K562 (cell line): ENCODE data around the gene ABT1. TPM values are rescaled to one million over a fixed set of nuclear protein-coding genes. Genes with fewer than 3 reads are reported as not detected.

Experiments used
- CCNT2 ChIP-seq: IDR thresholded peaks from 2 replicates; pipeline ENCODE4 v1.6.1; 2011; ENCODE audit warnings: borderline replicate concordance, low read depth, mild to moderate bottlenecking, moderate library complexity, mixed read lengths, low read length; ENCODE audit not compliant: insufficient read length; ENCODE audit errors: extremely low read depth
- DPF2 ChIP-seq: fragments of 450-650 bp; IDR thresholded peaks from 2 replicates; pipeline ENCODE4 v1.6.1; 2016
- ESRRB ChIP-seq: fragments of 250-450 bp; sonication (Bioruptor Pico); IDR thresholded peaks from 2 replicates; pipeline ENCODE4 v1.5.0; 2020; ENCODE audit warnings: mild to moderate bottlenecking, moderate library complexity, borderline replicate concordance
- FOXA3 ChIP-seq, 2 experiments: fragments of 450-650 bp in 1 of 2; sonication (generic) in 1 of 2; formaldehyde crosslinking; IDR thresholded peaks in 1 of 2; conservative IDR thresholded peaks in 1 of 2; 2 replicates each; pipeline versions ENCODE4 v1.4.0 to v1.8.0; 2020 to 2022; ENCODE audit warnings: mild to moderate bottlenecking in 2 of 2, missing genetic modification reagents in 1 of 2
- HDAC3 ChIP-seq: fragments of 450-650 bp; IDR thresholded peaks from 2 replicates; pipeline ENCODE4 v1.6.1; 2018; ENCODE audit warnings: borderline replicate concordance, mild to moderate bottlenecking, moderate library complexity; ENCODE audit not compliant: partially characterized antibody
- HNRNPL ChIP-seq: fragments of 200-400 bp; formaldehyde crosslinking; IDR thresholded peaks from 2 replicates; pipeline ENCODE4 v1.6.1; 2017; ENCODE audit warnings: low read depth, mild to moderate bottlenecking, low read length
- HOXB6 ChIP-seq: fragments of 250-450 bp; sonication (Bioruptor Pico); IDR thresholded peaks from 2 replicates; pipeline ENCODE4 v1.5.1; 2022; ENCODE audit warnings: mild to moderate bottlenecking, borderline replicate concordance
- NR1H2 ChIP-seq: sonication (generic); formaldehyde crosslinking; IDR thresholded peaks from 2 replicates; pipeline ENCODE4 v1.4.0; 2020; ENCODE audit warnings: mild to moderate bottlenecking, missing genetic modification reagents
- POLR3G ChIP-seq: IDR thresholded peaks from 2 replicates; pipeline ENCODE4 v1.6.1; 2011; ENCODE audit not compliant: insufficient read length, insufficient replicate concordance; ENCODE audit errors: extremely low read depth
- TSC22D4 ChIP-seq: fragments of 450-650 bp; IDR thresholded peaks from 2 replicates; pipeline ENCODE4 v1.6.1; 2016; ENCODE audit warnings: missing genetic modification characterization, missing biosample characterization, control low read depth
- XRCC3 ChIP-seq: fragments of 450-650 bp; IDR thresholded peaks from 2 replicates; pipeline ENCODE4 v1.6.1; 2017; ENCODE audit warnings: mild to moderate bottlenecking, moderate library complexity
- ZBTB7A ChIP-seq: IDR thresholded peaks from 2 replicates; pipeline ENCODE4 v1.6.1; 2011; ENCODE audit warnings: low read depth, mild to moderate bottlenecking, low read length, moderate library complexity, borderline replicate concordance; ENCODE audit not compliant: control insufficient read depth
- ZFP30 ChIP-seq: fragments of 250-450 bp; sonication (Bioruptor Pico); IDR thresholded peaks from 2 replicates; pipeline ENCODE4 v1.8.0; 2022; ENCODE audit warnings: moderate library complexity, mild to moderate bottlenecking, inconsistent platforms, borderline replicate concordance
- ZNF133 ChIP-seq: fragments of 250-450 bp; sonication (Bioruptor Pico); IDR thresholded peaks from 2 replicates; pipeline ENCODE4 v1.4.0; 2020; ENCODE audit warnings: mild to moderate bottlenecking
- polyA plus RNA-seq, 8 experiments: library from polyadenylated mRNA; depleted of rRNA in 4 of 8; stranded (reverse) in 5 of 8; unstranded in 3 of 8; fragments of >200 nt; fragmentation: Nextera tagmentation in 2 of 8; fragmentation: Illumina TruSeq in 1 of 8; extraction: Ambion mirVana in 2 of 8; extraction: Trizol in 1 of 8; gene quantifications; 2 replicates each; pipeline versions ENCODE4 v1.2.1 to v1.2.3, GENCODE V29; 2011 to 2014; ENCODE audit warnings: inconsistent platforms in 1 of 8, missing spikeins in 1 of 8
- total RNA-seq, 7 experiments: library from RNA; depleted of rRNA in 6 of 7; stranded (reverse); fragments of >200 nt in 6 of 7; fragmentation: Illumina TruSeq in 2 of 7; extraction: Trizol in 2 of 7; gene quantifications; 2 replicates each; pipeline versions ENCODE4 v1.2.1 to v1.2.3, GENCODE V29; 2011 to 2021; ENCODE audit warnings: low replicate concordance in 1 of 7
- TF ChIP-seq, protein P1 (sequence below): IDR thresholded peaks from 2 replicates; pipeline ENCODE4 v1.6.1; 2016; ENCODE audit warnings: missing genetic modification characterization, missing compliant biosample characterization
- TF ChIP-seq, protein P2 (sequence below): fragments of 450-650 bp; IDR thresholded peaks from 2 replicates; pipeline ENCODE4 v1.6.1; 2016; ENCODE audit warnings: low read depth
- TF ChIP-seq, protein P3 (sequence below): fragments of 450-650 bp; IDR thresholded peaks from 2 replicates; pipeline ENCODE4 v1.6.1; 2016; ENCODE audit warnings: mild to moderate bottlenecking

ABT1 gene
- total and polyA plus RNA-seq, 9 of the 15 experiments (the other 6 are each of a cell fraction or from before 2014, with no cell fraction given): 8.8 to 52.7 (median 40.7) TPM

DNA sequence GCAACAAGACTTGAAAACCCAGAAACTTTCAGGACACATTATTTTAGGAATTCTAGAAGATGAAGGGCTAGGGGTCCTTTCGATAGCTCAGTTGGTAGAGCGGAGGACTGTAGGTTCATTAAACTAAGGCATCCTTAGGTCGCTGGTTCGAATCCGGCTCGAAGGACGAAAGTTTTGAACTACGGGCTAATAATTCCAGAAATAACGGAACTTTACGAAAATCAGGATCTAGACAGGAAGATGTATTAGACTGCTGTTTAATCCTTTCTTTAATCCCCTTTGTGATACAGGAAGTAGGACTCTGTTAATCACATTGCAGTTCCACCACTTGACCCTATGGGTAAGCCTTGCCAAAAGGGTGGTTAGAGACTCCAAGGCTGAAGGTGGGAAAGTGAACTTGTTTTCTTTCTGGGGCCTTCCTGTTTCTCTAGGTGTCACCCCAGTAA is 21.2 kb upstream of the ABT1 start (continued):
- TF ChIP-seq, protein P1, sequence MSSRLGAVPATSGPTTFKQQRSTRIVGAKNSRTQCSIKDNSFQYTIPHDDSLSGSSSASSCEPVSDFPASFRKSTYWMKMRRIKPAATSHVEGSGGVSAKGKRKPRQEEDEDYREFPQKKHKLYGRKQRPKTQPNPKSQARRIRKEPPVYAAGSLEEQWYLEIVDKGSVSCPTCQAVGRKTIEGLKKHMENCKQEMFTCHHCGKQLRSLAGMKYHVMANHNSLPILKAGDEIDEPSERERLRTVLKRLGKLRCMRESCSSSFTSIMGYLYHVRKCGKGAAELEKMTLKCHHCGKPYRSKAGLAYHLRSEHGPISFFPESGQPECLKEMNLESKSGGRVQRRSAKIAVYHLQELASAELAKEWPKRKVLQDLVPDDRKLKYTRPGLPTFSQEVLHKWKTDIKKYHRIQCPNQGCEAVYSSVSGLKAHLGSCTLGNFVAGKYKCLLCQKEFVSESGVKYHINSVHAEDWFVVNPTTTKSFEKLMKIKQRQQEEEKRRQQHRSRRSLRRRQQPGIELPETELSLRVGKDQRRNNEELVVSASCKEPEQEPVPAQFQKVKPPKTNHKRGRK (tag): no peak
- TF ChIP-seq ZBTB7A (no peak), ZFP30 (no peak; the same call in 1 of the 2 replicates), HNRNPL (no peak), POLR3G (peak; percentile 29), XRCC3 (no peak), CCNT2 (no peak), ESRRB (CRISPR knock-in tag) (no peak), NR1H2 (CRISPR knock-in tag) (no peak), ZNF133 (CRISPR knock-in tag) (no peak), DPF2 (no peak), TSC22D4 (tag) (no peak), HOXB6 (CRISPR knock-in tag) (no peak), HDAC3 (no peak), FOXA3 (CRISPR knock-in tag; conservative IDR thresholded peaks at IDR 0.05 in 1 of 2, IDR thresholded peaks at IDR 0.05 in 1 of 2) (no peak)
- TF ChIP-seq, protein P2, sequence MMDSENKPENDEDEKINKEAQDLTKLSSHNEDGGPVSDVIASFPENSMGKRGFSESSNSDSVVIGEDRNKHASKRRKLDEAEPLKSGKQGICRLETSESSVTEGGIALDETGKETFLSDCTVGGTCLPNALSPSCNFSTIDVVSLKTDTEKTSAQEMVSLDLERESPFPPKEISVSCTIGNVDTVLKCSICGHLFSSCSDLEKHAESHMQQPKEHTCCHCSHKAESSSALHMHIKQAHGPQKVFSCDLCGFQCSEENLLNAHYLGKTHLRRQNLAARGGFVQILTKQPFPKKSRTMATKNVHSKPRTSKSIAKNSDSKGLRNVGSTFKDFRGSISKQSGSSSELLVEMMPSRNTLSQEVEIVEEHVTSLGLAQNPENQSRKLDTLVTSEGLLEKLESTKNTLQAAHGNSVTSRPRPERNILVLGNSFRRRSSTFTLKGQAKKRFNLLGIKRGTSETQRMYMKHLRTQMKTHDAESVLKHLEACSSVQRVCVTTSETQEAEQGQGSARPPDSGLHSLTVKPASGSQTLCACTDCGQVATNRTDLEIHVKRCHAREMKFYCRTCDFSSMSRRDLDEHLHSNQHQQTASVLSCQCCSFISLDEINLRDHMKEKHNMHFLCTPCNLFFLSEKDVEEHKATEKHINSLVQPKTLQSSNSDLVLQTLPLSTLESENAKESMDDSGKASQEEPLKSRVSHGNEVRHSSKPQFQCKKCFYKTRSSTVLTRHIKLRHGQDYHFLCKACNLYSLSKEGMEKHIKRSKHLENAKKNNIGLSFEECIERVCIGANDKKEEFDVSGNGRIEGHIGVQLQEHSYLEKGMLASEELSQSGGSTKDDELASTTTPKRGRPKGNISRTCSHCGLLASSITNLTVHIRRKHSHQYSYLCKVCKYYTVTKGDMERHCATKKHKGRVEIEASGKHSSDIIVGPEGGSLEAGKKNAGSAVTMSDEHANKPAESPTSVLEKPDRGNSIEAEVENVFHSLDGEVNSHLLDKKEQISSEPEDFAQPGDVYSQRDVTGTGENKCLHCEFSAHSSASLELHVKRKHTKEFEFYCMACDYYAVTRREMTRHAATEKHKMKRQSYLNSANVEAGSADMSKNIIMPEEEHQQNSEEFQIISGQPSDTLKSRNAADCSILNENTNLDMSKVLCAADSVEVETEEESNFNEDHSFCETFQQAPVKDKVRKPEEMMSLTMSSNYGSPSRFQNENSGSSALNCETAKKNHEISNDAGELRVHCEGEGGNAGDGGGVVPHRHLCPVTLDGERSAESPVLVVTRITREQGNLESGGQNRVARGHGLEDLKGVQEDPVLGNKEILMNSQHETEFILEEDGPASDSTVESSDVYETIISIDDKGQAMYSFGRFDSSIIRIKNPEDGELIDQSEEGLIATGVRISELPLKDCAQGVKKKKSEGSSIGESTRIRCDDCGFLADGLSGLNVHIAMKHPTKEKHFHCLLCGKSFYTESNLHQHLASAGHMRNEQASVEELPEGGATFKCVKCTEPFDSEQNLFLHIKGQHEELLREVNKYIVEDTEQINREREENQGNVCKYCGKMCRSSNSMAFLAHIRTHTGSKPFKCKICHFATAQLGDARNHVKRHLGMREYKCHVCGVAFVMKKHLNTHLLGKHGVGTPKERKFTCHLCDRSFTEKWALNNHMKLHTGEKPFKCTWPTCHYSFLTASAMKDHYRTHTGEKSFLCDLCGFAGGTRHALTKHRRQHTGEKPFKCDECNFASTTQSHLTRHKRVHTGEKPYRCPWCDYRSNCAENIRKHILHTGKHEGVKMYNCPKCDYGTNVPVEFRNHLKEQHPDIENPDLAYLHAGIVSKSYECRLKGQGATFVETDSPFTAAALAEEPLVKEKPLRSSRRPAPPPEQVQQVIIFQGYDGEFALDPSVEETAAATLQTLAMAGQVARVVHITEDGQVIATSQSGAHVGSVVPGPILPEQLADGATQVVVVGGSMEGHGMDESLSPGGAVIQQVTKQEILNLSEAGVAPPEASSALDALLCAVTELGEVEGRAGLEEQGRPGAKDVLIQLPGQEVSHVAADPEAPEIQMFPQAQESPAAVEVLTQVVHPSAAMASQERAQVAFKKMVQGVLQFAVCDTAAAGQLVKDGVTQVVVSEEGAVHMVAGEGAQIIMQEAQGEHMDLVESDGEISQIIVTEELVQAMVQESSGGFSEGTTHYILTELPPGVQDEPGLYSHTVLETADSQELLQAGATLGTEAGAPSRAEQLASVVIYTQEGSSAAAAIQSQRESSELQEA: peak; percentile 69; the same call in 1 of the 2 replicates
- TF ChIP-seq, protein P3, sequence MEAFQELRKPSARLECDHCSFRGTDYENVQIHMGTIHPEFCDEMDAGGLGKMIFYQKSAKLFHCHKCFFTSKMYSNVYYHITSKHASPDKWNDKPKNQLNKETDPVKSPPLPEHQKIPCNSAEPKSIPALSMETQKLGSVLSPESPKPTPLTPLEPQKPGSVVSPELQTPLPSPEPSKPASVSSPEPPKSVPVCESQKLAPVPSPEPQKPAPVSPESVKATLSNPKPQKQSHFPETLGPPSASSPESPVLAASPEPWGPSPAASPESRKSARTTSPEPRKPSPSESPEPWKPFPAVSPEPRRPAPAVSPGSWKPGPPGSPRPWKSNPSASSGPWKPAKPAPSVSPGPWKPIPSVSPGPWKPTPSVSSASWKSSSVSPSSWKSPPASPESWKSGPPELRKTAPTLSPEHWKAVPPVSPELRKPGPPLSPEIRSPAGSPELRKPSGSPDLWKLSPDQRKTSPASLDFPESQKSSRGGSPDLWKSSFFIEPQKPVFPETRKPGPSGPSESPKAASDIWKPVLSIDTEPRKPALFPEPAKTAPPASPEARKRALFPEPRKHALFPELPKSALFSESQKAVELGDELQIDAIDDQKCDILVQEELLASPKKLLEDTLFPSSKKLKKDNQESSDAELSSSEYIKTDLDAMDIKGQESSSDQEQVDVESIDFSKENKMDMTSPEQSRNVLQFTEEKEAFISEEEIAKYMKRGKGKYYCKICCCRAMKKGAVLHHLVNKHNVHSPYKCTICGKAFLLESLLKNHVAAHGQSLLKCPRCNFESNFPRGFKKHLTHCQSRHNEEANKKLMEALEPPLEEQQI: no peak; the same call in 1 of the 2 replicates
